ENCODE results near the gene SCN11A.

SCN11A gene

DNA sequence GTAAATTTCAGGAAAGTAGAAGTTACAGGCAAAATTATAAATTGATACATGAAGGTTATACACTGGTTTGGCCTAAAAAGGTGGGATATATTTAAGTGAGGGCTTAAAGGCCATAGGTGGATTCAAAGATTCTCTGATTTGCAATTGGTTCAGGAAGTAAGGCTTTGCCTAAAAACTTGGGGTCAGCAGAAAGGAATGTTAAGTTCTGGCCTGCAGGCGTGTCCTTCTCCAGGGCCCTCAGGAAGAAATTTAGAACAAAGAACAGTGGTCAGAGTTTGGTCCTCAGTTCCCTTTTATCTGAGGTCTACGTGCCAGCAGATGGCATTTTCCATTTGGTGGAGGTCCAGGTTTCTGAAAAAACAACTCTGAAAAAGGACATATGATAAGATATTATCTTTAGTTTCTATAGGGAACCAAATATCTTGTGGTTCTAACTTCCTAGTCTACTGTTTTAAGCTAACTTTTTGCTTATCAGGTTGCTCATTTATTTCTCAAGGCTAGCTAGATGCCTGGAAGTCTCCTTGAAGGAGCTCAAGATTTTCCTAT is 40.5 kb downstream of the SCN11A start:
- Histone ChIP-seq H3K79me2 (ENCODE audit: control insufficient read depth, insufficient read depth, low read length, unreplicated experiment) (no peaks in the 10 kb centered on the region), H2AFZ (ENCODE audit: low read length, unreplicated experiment) (no peak overlapping the region), H3K4me1 (ENCODE audit: control insufficient read depth, insufficient read depth, low read length, unreplicated experiment) (no peaks in the 10 kb centered on the region), H3K27me3 (ENCODE audit: insufficient read depth, low read length) (peaks cover 39% of the 10 kb centered on the region), H3K4me3 (ENCODE audit: low read depth, low read length) (no peak overlapping the region), H3K36me3 (ENCODE audit: insufficient read depth, low read length) (no peaks in the 10 kb centered on the region), H3K27ac (ENCODE audit: low read depth, low read length) (no peak overlapping the region)

DNA sequence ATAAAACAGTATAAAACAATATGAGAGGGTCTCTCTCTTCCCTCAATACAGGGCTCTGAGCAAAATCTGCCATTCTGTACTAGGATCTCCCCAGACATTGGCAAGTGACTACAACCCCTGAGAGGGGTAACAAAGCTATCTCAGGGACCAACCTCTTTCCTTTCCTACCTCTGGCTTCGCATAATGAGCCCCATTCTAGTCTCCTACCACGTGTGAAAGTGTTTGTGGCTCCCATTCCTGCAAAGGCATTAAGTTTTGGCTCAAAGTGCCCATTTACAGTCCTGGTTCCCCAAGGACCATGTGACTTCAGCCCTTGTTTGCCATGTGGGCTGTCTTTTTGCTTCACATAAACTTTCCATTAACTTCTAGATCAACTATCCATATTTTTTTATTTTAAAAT is 46.4 kb downstream of the SCN11A start:
- no peak overlapping the region for H3K27ac ChIP-seq (ENCODE audit: low read depth, low read length)
- H3K79me2 ChIP-seq (ENCODE audit: control insufficient read depth, insufficient read depth, low read length, unreplicated experiment), result no peaks in the 10 kb centered on the region
- H3K27me3 ChIP-seq (ENCODE audit: insufficient read depth, low read length), result peaks cover 8% of the 10 kb centered on the region
- H3K36me3 ChIP-seq (ENCODE audit: insufficient read depth, low read length), result no peaks in the 10 kb centered on the region
- H2AFZ ChIP-seq (ENCODE audit: low read length, unreplicated experiment), result no peak overlapping the region
- H3K4me3 ChIP-seq (ENCODE audit: low read depth, low read length), result no peak overlapping the region
- no peaks in the 10 kb centered on the region for H3K4me1 ChIP-seq (ENCODE audit: control insufficient read depth, insufficient read depth, low read length, unreplicated experiment)

All from ACC112 (cell line).